NB4 (cell line): Measurements from ENCODE around the gene ZWILCH.

Experiments used
- MYC ChIP-seq: IDR thresholded peaks from 2 replicates; pipeline ENCODE4 v1.6.1; 2011; ENCODE audit warnings: low read depth, low read length
- POLR2A ChIP-seq: IDR thresholded peaks from 2 replicates; pipeline ENCODE4 v1.6.1; 2011; ENCODE audit warnings: mild to moderate bottlenecking; ENCODE audit not compliant: insufficient read length; ENCODE audit errors: extremely low read depth
- TF ChIP-seq, protein P1 (sequence below): IDR thresholded peaks from one replicate; pipeline ENCODE4 v1.5.1; 2012; ENCODE audit warnings: low read depth, low read length
- TF ChIP-seq, protein P2 (sequence below): IDR thresholded peaks from 2 replicates; pipeline ENCODE4 v1.6.1; 2011; ENCODE audit warnings: low read depth, low read length

DNA sequence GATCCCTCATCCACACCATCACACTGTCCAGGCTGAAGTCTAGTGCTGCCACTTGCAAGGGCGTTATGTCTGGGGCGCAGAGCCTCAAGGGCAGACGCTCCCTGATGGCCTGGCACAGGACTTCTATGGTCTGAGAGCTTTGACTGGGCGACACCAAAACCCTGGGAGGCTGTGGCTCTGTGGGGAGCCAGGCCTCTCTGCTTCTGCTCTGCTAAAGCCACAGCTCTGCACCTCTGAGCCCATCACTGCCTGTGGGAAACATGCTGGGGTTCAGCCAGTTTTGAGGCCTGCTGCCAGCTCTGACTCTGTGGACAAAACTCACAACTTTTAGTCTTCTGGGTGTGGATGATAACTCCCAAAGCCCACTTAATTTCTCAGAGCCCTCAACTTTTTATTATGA lies 67.0 kb downstream of the ZWILCH start:
- TF ChIP-seq, protein P1, sequence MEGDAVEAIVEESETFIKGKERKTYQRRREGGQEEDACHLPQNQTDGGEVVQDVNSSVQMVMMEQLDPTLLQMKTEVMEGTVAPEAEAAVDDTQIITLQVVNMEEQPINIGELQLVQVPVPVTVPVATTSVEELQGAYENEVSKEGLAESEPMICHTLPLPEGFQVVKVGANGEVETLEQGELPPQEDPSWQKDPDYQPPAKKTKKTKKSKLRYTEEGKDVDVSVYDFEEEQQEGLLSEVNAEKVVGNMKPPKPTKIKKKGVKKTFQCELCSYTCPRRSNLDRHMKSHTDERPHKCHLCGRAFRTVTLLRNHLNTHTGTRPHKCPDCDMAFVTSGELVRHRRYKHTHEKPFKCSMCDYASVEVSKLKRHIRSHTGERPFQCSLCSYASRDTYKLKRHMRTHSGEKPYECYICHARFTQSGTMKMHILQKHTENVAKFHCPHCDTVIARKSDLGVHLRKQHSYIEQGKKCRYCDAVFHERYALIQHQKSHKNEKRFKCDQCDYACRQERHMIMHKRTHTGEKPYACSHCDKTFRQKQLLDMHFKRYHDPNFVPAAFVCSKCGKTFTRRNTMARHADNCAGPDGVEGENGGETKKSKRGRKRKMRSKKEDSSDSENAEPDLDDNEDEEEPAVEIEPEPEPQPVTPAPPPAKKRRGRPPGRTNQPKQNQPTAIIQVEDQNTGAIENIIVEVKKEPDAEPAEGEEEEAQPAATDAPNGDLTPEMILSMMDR = no peak
- TF ChIP-seq MYC = no peak
- no peak for TF ChIP-seq POLR2A
- TF ChIP-seq, protein P2, sequence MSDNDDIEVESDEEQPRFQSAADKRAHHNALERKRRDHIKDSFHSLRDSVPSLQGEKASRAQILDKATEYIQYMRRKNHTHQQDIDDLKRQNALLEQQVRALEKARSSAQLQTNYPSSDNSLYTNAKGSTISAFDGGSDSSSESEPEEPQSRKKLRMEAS = no peak
